ENCODE results near the gene CYP4X1.
"Not testable (repeated sequence)": the region's sequence is repeated elsewhere in the genome, so short reads cannot be mapped to it uniquely, and the experiment has no call there.

Gene CYP4X1

GRCh38 chr1:47069509-47069908 is 46.0 kb downstream of the CYP4X1 start:
- DNase-seq = not testable (repeated sequence)

- peak; percentile 38 for DNase-seq
Measured at GRCh38 chr1:47089356-47089755, 65.9 kb downstream of the CYP4X1 start.

GRCh38 chr1:47091476-47091875 is 68.0 kb downstream of the CYP4X1 start:
- DNase-seq = not testable (repeated sequence)

Measured in CD4-positive, alpha-beta T cell treated with Interleukin-21 for 1 hour (primary cell).